Common myeloid progenitor, CD34-positive (primary cell): ENCODE measurements around the gene KCNJ5.

Source experiments
- CTCF ChIA-PET: fragments of 350-600 bp; sonication (Branson Sonifier 250); formaldehyde crosslinking; loops from one replicate; lab custom pipeline; 2021; ENCODE audit warnings: antibody characterized with exemption; lab: Charles Lee
- POLR2A ChIA-PET: fragments of 350-600 bp; sonication (Branson Sonifier 250); formaldehyde crosslinking; loops from one replicate; lab custom pipeline; 2021; ENCODE audit warnings: antibody characterized with exemption; lab: Charles Lee
- DNase-seq, 3 donors: peaks; one replicate each; pipeline versions ENCODE4 v3.0.0 to v3.0.0-alpha.2; 2013
- H3K27ac ChIP-seq, 2 experiments: 1 replicate in 1 of 2; 2 replicates in 1 of 2; pipeline ENCODE4 v1.7.0; 2013; ENCODE audit warnings: inconsistent platforms in 2 of 2, low read length in 2 of 2, mild to moderate bottlenecking in 2 of 2, low read depth in 1 of 2, moderate library complexity in 1 of 2; ENCODE audit not compliant: severe bottlenecking in 2 of 2, insufficient read depth in 1 of 2, poor library complexity in 1 of 2
- H3K27me3 ChIP-seq, 5 experiments: replicated peaks in 2 of 5; 1 replicate in 3 of 5; 2 replicates in 2 of 5; pipeline versions ENCODE4 v1.6.1 to v1.7.0; 2013; ENCODE audit warnings: low read length in 4 of 5, mild to moderate bottlenecking in 2 of 5, moderate library complexity in 2 of 5, inconsistent platforms in 1 of 5; ENCODE audit not compliant: insufficient read depth in 5 of 5, control insufficient read depth in 4 of 5
- H3K36me3 ChIP-seq, 4 experiments: 1 replicate in 2 of 4; 2 replicates in 2 of 4; pipeline versions ENCODE4 v1.6.1 to v1.7.0; 2013; ENCODE audit warnings: low read length in 3 of 4, control low read depth in 1 of 4, mild to moderate bottlenecking in 1 of 4; ENCODE audit not compliant: control insufficient read depth in 4 of 4, insufficient read depth in 4 of 4
- H3K4me1 ChIP-seq, 4 experiments: 1 replicate in 3 of 4; 2 replicates in 1 of 4; pipeline versions ENCODE4 v1.6.1 to v1.7.1; 2013; ENCODE audit warnings: low read length in 3 of 4, mild to moderate bottlenecking in 3 of 4, control low read depth in 1 of 4, inconsistent platforms in 1 of 4, moderate library complexity in 1 of 4; ENCODE audit not compliant: control insufficient read depth in 4 of 4, insufficient read depth in 4 of 4; ENCODE audit errors: control extremely low read depth in 1 of 4
- H3K4me3 ChIP-seq, 7 experiments: 1 replicate in 4 of 7; 2 replicates in 3 of 7; pipeline versions ENCODE4 v1.5.1 to v1.7.0; 2013; ENCODE audit warnings: mild to moderate bottlenecking in 7 of 7, low read length in 6 of 7, moderate library complexity in 6 of 7, inconsistent platforms in 2 of 7, low read depth in 2 of 7, control low read depth in 1 of 7; ENCODE audit not compliant: insufficient read depth in 4 of 7, control insufficient read depth in 1 of 7; ENCODE audit errors: extremely low read depth in 1 of 7
- H3K9me3 ChIP-seq, 5 experiments: 1 replicate in 4 of 5; 2 replicates in 1 of 5; pipeline versions ENCODE4 v1.6.1 to v1.7.1; 2013; ENCODE audit warnings: low read length in 4 of 5, mild to moderate bottlenecking in 2 of 5, inconsistent platforms in 1 of 5, low read depth in 1 of 5, moderate library complexity in 1 of 5; ENCODE audit not compliant: control insufficient read depth in 4 of 5, insufficient read depth in 2 of 5; ENCODE audit errors: control extremely low read depth in 1 of 5
- WGBS: methylation state at CpG from one replicate; pipeline ENCODE4 v1.1.5; 2013; ENCODE audit not compliant: insufficient coverage; 5-methylcytosine and 5-hydroxymethylcytosine counted together

Gene KCNJ5

GRCh38 chr11:128948583-128948982 is 57.4 kb downstream of the KCNJ5 start:
- DNase-seq = peak; percentile 48 to 62 (median 55)
- ChIA-PET CTCF (interaction anchor here (0.6 to 34.5 kb wide), 27 partner anchors 10 to 1417 kb away, joined by 3 to 640 read pairs (median 6); partner anchors contain the start of gene KCNJ5), POLR2A (interaction anchor here (1.7 kb wide), 1 partner anchor 64 kb away, joined by 9 read pairs; no protein-coding TSS in a partner anchor)
- Histone ChIP-seq H3K4me3 (no peak overlapping the region), H3K36me3 (no peaks in the 10 kb centered on the region), H3K4me1 (no peaks in the 10 kb centered on the region), H3K27ac (no peak overlapping the region), H3K27me3 (peaks cover 0 to 4% (median 0%) of the 10 kb centered on the region in 5 experiments), H3K9me3 (no peaks in the 10 kb centered on the region)
- 20% methylated on average over 3 of the region's 3 CpGs for WGBS

DNA sequence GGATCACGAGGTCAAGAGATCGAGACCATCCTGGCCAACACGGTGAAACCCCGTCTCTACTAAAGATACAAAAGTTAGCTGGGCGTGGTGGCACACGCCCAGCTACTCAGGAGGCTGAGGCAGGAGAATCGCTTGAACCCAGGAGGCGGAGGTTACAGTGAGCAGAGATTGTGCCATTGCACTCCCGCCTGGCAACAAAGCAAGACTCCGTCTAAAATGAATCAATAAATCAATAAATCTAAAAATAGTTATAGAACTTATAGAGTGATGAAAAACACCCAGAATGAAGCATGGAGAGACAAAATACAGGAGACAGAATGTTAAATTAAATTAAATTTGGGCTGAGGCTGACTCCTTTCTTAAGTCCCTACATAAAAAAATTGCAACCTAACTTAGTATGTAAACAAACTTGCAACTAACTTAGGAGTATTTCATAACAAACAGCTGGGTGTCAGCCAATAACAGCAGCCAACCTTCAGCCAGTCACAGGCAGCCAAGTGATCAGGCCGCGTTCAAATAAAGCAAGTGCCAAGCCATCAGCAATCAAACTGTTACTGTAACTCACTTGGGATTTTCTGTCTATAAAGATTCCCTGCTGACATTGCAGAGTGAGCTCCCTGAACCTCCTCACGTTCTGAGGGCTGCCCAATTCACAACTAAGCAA is 58.8 kb downstream of the KCNJ5 start:
- CTCF ChIA-PET = interaction anchor here (0.8 to 34.5 kb wide), 14 partner anchors 8 to 793 kb away, joined by 3 to 640 read pairs (median 8); partner anchors contain the start of gene KCNJ5
- DNase-seq = no peak
- peaks cover 0 to 4% (median 0%) of the 10 kb centered on the region in 5 experiments for H3K27me3 ChIP-seq
- WGBS = 93% methylated on average over 8 of the region's 13 CpGs
- H3K4me3 ChIP-seq = no peak overlapping the region
- no peak overlapping the region for H3K27ac ChIP-seq
- no peaks in the 10 kb centered on the region for H3K4me1 ChIP-seq
- no peaks in the 10 kb centered on the region for H3K9me3 ChIP-seq
- no peaks in the 10 kb centered on the region for H3K36me3 ChIP-seq
- POLR2A ChIA-PET = no interaction called here

DNA sequence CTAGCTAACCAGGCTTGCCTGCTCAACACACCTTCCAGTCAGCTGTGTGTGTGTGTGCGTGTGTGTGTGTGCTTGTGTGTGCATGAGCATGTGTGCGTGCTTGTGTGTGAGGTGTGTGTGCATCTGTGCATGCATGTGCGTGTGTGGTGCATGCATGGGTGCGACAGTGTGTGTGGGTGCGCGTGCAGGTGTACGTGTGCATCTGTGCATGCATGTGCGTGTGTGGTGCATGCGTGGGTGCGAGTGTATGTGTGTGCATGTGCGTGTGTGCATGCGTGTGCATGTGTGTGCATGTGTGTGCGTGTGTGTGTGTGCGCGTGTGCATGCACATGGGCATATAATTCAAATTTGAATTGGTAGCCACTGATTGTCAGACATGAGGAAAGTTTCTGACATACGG is 62.0 kb downstream of the KCNJ5 start:
- H3K27ac ChIP-seq = no peak overlapping the region
- DNase-seq = no peak
- H3K9me3 ChIP-seq = no peaks in the 10 kb centered on the region
- H3K27me3 ChIP-seq = peaks cover 0 to 10% (median 0%) of the 10 kb centered on the region in 5 experiments
- WGBS = 90% methylated on average over 9 of the region's 16 CpGs
- CTCF ChIA-PET = interaction anchor here (1.5 to 34.5 kb wide), 4 partner anchors 11 to 64 kb away, joined by 3 to 640 read pairs (median 4); partner anchors contain the start of genes KCNJ5 and TP53AIP1
- H3K4me1 ChIP-seq = no peaks in the 10 kb centered on the region
- POLR2A ChIA-PET = no interaction called here
- no peaks in the 10 kb centered on the region for H3K36me3 ChIP-seq
- no peak overlapping the region for H3K4me3 ChIP-seq

DNA sequence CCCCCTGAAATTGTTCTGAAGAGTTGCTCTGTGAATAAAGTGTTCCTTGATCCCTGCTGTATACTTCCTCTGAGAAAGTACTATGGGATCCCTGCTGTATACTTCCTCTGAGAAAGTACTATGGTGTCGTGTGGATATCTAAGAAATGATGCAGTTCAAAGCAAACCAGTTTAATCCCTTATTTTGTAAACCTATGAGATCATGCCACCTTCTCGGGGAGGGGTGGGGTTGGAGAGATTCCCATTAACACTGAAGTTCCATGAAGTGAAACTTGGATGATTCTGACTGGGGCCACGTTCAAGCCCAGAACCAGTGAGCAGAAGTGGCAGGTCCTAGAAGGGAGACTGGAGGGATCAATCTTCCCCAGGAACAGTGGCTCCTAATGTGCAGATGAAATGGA is 64.5 kb downstream of the KCNJ5 start:
- H3K4me1 ChIP-seq = no peaks in the 10 kb centered on the region
- peaks cover 0 to 7% (median 0%) of the 10 kb centered on the region in 5 experiments for H3K27me3 ChIP-seq
- no peak overlapping the region for H3K27ac ChIP-seq
- H3K9me3 ChIP-seq = no peaks in the 10 kb centered on the region
- ChIA-PET CTCF (interaction anchor here (0.8 to 34.5 kb wide), 16 partner anchors 7 to 796 kb away, joined by 3 to 640 read pairs (median 8); partner anchors contain the start of gene KCNJ5), POLR2A (no interaction called here)
- no peak overlapping the region for H3K4me3 ChIP-seq
- DNase-seq = no peak
- WGBS = 90% methylated on average over 3 of the region's 3 CpGs
- H3K36me3 ChIP-seq = no peaks in the 10 kb centered on the region

- Histone ChIP-seq H3K27ac (no peak overlapping the region), H3K36me3 (no peaks in the 10 kb centered on the region), H3K4me3 (no peak overlapping the region), H3K9me3 (no peaks in the 10 kb centered on the region), H3K4me1 (no peaks in the 10 kb centered on the region), H3K27me3 (peaks cover 0 to 7% (median 0%) of the 10 kb centered on the region in 5 experiments)
- 60% methylated on average over 5 of the region's 8 CpGs for WGBS
- DNase-seq = peak; percentile 61 to 64 (median 64)
- ChIA-PET POLR2A (no interaction called here), CTCF (interaction anchor here (0.8 to 34.5 kb wide), 23 partner anchors 8 to 806 kb away, joined by 3 to 640 read pairs (median 6); partner anchors contain the start of genes KCNJ5 and TP53AIP1)
These were observed 65.4 kb downstream of the KCNJ5 start for GRCh38 chr11:128956401-128957201.

DNA sequence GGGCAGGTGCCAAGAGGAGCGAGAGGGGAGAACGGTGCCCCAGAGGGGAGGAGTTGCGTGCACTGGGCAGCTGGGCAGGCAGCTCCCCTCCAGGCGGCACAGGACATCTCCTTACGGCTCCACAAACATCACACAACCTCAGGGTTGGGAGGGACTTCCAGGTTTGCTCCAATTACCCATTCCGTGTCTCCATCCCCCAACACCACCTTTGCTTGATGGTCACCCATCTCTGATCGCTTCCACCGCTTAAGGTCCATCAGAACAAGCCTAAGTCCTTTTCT is 66.0 kb downstream of the KCNJ5 start:
- Histone ChIP-seq H3K27ac (no peak overlapping the region), H3K27me3 (peaks cover 0 to 7% (median 0%) of the 10 kb centered on the region in 5 experiments), H3K4me3 (no peak overlapping the region), H3K9me3 (no peaks in the 10 kb centered on the region), H3K36me3 (no peaks in the 10 kb centered on the region), H3K4me1 (no peaks in the 10 kb centered on the region)
- no peak for DNase-seq
- CTCF ChIA-PET = interaction anchor here (0.9 to 34.5 kb wide), 20 partner anchors 8 to 785 kb away, joined by 3 to 640 read pairs (median 8); partner anchors contain the start of genes KCNJ5 and TP53AIP1
- POLR2A ChIA-PET = no interaction called here
- 92% methylated on average over 5 of the region's 8 CpGs for WGBS
